RWPE2 (cell line): ENCODE results near the gene TSPAN5.
A peak's percentile ranks its signal among the peaks of the same experiment; 100 is the strongest.

Source experiments
- ATAC-seq: fragments of 200-7000 bp; cut with Tn5 transposase; 3 replicates; pipeline ENCODE4 v1.9.1; 2021; ENCODE audit warnings: low read depth
- DNase-seq: peaks from one replicate; pipeline ENCODE4 v3.0.0-alpha.2; 2020; ENCODE audit warnings: low spot score
- H3K27ac ChIP-seq: fragments of 450-650 bp; 2 replicates; pipeline ENCODE4 v1.5.1; 2017; ENCODE audit warnings: mild to moderate bottlenecking; ENCODE audit not compliant: poor library complexity, severe bottlenecking
- H3K27me3 ChIP-seq: fragments of 250-450 bp; sonication (Bioruptor Pico); 2 replicates; pipeline ENCODE4 v1.5.1; 2021; ENCODE audit warnings: mild to moderate bottlenecking, moderate library complexity; ENCODE audit not compliant: insufficient read depth, poor library complexity, severe bottlenecking
- H3K36me3 ChIP-seq: fragments of 250-450 bp; sonication (Bioruptor Pico); 2 replicates; pipeline ENCODE4 v1.5.1; 2020; ENCODE audit warnings: low read depth, mild to moderate bottlenecking, moderate library complexity
- H3K4me1 ChIP-seq: fragments of 250-450 bp; sonication (Bioruptor Pico); 2 replicates; pipeline ENCODE4 v1.5.1; 2021; ENCODE audit warnings: mild to moderate bottlenecking, moderate library complexity; ENCODE audit not compliant: insufficient read depth, poor library complexity, severe bottlenecking
- H3K4me3 ChIP-seq: fragments of 250-450 bp; sonication (Bioruptor Pico); 2 replicates; pipeline ENCODE4 v1.5.1; 2021; ENCODE audit warnings: mild to moderate bottlenecking, moderate library complexity; ENCODE audit not compliant: severe bottlenecking
- H3K9me3 ChIP-seq: fragments of 250-450 bp; sonication (Bioruptor Pico); 2 replicates; pipeline ENCODE4 v1.5.1; 2021; ENCODE audit warnings: mild to moderate bottlenecking, moderate library complexity; ENCODE audit not compliant: severe bottlenecking
- CTCF ChIP-seq: fragments of 450-650 bp; IDR thresholded peaks from one replicate; pipeline ENCODE4 v1.5.1; 2017; ENCODE audit warnings: mild to moderate bottlenecking, moderate library complexity; ENCODE audit not compliant: poor library complexity, severe bottlenecking

Gene TSPAN5

GRCh38 chr4:98604723-98605122, 53.7 kb downstream of the TSPAN5 start:
- TF ChIP-seq CTCF = no peak
- ATAC-seq = no peak
- Histone ChIP-seq H3K4me1 (no peaks in the 10 kb centered on the region), H3K36me3 (peaks cover 15% of the 10 kb centered on the region), H3K9me3 (no peaks in the 10 kb centered on the region), H3K4me3 (no peak overlapping the region), H3K27ac (no peak overlapping the region), H3K27me3 (no peaks in the 10 kb centered on the region)
- DNase-seq = no peak

GRCh38 chr4:98603683-98604521, 54.5 kb downstream of the TSPAN5 start:
- no peaks in the 10 kb centered on the region for H3K4me1 ChIP-seq
- no peak overlapping the region for H3K4me3 ChIP-seq
- TF ChIP-seq CTCF = no peak
- no peak for ATAC-seq
- no peaks in the 10 kb centered on the region for H3K27me3 ChIP-seq
- H3K36me3 ChIP-seq = peaks cover 15% of the 10 kb centered on the region
- peaks cover 5% of the 10 kb centered on the region for H3K9me3 ChIP-seq
- no peak overlapping the region for H3K27ac ChIP-seq
- no peak for DNase-seq

- no peak for TF ChIP-seq CTCF
- Histone ChIP-seq H3K36me3 (peaks cover 15% of the 10 kb centered on the region), H3K4me3 (no peak overlapping the region), H3K27me3 (no peaks in the 10 kb centered on the region), H3K4me1 (no peaks in the 10 kb centered on the region), H3K27ac (no peak overlapping the region), H3K9me3 (peaks cover 8% of the 10 kb centered on the region)
- no peak for DNase-seq
- no peak for ATAC-seq
Measured at GRCh38 chr4:98602270-98602669, 56.1 kb downstream of the TSPAN5 start.

GRCh38 chr4:98601708-98602107, 56.7 kb downstream of the TSPAN5 start:
- ATAC-seq (peak; percentile 29; the same call in 1 of the 3 replicates), DNase-seq (no peak)
- TF ChIP-seq CTCF = no peak
- Histone ChIP-seq H3K27ac (no peak overlapping the region), H3K9me3 (peaks cover 8% of the 10 kb centered on the region), H3K27me3 (no peaks in the 10 kb centered on the region), H3K4me3 (no peak overlapping the region), H3K4me1 (no peaks in the 10 kb centered on the region), H3K36me3 (peaks cover 15% of the 10 kb centered on the region)

GRCh38 chr4:98599617-98600205, 58.7 kb downstream of the TSPAN5 start:
- TF ChIP-seq CTCF = no peak
- Histone ChIP-seq H3K4me3 (no peak overlapping the region), H3K9me3 (peaks cover 8% of the 10 kb centered on the region), H3K36me3 (peaks cover 4% of the 10 kb centered on the region; the same call in 1 of the 2 replicates), H3K27ac (no peak overlapping the region), H3K27me3 (no peaks in the 10 kb centered on the region), H3K4me1 (no peaks in the 10 kb centered on the region)
- no peak for ATAC-seq
- DNase-seq = no peak
